Measurements from ENCODE around the gene ORAI2.

ORAI2 gene

DNA sequence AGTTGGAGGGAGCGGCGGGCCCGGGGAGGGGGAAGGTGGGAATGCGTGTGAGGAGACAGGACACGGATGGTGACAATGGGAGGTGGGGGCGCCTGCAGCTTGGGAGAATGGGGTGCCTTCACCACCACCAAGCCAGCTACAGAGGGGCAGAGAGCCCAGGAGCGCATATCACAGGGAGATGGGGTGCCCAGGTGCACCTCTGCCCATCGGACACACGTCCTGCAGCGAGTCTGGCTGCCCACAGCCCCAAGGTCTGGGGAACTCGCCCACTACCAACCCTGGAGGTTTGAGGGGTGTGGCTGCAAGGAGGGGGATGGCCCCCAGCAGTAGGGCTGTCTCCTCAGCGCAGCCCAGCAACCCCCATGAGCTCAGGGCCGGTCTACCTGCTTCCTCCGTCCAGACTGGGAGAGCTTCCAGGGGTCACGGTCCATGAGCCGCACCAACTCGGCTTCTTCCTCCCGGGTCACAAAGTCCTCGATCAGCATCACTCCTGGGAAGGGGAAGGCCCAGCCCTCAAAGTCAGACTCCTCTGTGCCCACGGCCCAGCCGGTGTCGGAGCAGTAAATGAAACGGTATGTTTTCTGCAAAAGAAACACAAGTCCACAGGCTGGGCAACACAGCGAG is 26.0 kb downstream of the ORAI2 start:
- no peak for DNase-seq (ENCODE audit: low read depth)
- TF ChIP-seq, protein P1, sequence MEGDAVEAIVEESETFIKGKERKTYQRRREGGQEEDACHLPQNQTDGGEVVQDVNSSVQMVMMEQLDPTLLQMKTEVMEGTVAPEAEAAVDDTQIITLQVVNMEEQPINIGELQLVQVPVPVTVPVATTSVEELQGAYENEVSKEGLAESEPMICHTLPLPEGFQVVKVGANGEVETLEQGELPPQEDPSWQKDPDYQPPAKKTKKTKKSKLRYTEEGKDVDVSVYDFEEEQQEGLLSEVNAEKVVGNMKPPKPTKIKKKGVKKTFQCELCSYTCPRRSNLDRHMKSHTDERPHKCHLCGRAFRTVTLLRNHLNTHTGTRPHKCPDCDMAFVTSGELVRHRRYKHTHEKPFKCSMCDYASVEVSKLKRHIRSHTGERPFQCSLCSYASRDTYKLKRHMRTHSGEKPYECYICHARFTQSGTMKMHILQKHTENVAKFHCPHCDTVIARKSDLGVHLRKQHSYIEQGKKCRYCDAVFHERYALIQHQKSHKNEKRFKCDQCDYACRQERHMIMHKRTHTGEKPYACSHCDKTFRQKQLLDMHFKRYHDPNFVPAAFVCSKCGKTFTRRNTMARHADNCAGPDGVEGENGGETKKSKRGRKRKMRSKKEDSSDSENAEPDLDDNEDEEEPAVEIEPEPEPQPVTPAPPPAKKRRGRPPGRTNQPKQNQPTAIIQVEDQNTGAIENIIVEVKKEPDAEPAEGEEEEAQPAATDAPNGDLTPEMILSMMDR (IDR thresholded peaks at IDR 0.05; ENCODE audit: insufficient read depth, low read depth, low read length, missing control alignments): no peak
- no peak overlapping the region for H3K4me3 ChIP-seq (ENCODE audit: low read depth, low read length)

DNA sequence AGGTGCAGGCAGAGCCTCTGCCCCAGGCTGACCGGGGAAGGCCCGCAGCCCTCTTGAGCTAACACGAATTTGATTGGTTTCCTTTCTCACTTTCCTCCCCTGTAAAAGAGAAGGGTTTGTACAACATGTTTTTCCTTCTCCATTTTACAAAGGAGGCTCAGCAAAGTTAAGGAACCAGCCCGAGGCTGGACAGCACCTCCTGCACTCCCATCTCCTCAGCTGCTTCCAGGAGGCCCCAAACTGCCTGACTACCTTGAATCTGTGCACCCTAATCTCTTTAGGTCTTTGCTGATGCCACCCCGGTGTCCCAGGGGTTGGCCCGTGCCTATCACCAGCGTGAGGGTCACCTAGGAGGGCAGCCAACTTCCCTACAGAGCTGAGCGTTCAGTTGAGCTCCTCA is 27.1 kb downstream of the ORAI2 start:
- no peak overlapping the region for H3K4me3 ChIP-seq (ENCODE audit: low read depth, low read length)
- no peak for DNase-seq (ENCODE audit: low read depth)

DNA sequence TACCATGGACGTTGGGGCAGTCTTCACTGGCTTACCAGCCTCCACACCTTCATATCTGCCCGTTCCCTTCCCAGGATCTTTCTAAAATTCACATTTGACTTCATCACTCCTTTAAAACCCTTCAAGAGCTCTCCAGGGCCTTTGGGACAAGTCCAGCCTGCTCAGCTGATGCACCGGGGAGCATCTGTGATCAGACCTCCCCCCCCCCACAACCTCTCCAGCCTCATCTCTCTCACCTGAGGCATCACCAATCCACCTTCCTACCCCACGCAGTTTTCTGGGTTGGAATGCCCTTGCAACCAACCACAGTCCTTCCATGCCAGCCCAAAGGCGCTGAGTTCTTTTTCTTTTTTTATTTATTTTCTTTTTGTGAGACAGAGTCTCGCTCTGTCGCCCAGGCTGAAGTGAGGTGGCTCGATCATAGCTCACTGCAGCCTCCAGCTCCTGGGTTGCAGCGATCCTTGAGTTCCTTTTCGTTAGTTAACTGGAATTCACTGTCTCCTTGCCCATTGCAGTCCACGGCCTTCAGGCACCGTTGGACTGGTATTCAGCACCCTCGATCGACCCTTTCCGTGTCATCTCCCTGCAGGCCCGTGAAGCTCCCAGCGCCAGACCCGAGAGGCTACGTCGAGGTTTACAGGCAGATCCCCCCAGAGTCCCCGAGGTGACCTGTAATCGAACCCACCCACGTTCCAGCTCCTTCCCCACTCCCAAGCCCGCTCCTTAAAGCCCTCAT is 30.6 kb downstream of the ORAI2 start:
- peak overlapping the region; percentile 88 for H3K4me3 ChIP-seq (ENCODE audit: low read depth, low read length)
- DNase-seq (ENCODE audit: low read depth): no peak
- TF ChIP-seq, protein P1 (IDR thresholded peaks at IDR 0.05; ENCODE audit: insufficient read depth, low read depth, low read length, missing control alignments): no peak

More for the DNA sequence above, 27.1 kb downstream of the ORAI2 start:
- TF ChIP-seq, protein P1 (IDR thresholded peaks at IDR 0.05; ENCODE audit: insufficient read depth, low read depth, low read length, missing control alignments): no peak

DNA sequence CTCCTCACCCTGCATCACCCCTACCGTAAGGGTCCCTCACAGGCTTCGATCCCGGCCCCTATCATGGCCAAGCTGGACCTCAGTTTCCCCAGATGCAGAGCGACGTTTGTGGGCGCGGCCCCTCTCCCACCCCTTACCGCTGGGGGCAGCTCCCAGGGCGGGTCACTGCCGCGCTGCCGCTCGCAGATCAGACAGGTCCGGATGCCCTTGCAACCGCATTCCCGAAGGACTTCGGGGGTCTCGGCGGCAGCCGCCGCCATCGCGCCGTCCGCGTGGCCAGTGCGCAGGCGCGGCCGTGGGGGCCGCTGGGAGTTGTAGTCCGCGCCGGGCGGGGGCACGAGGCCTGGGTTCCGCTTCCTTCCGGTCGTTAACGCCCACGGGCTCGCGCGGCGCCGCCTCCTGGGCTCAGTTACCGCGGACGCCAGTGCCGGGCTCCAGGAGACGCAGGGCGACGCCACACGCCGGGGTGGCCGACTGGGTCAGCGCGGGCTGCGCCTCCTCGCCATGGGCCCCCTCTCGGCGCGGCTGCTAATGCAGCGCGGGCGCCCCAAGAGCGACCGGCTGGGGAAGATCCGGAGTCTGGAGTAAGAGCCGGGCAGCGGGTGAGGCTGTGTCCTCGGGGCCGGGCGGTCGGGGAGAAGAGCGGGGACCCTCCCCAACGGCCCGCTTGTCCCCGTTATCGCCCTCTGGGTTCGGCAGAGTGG is 31.4 kb downstream of the ORAI2 start, which contains the start of the genes ALKBH4 and LRWD1:
Gene ALKBH4 (minus strand): TSS at position 287 of the 704 bp plus-strand sequence. CDS start 27 bp downstream, at position 260.
Gene LRWD1 (plus strand): TSS at position 408 of the 704 bp plus-strand sequence. CDS start 97 bp downstream, at position 505.
- TF ChIP-seq, protein P1 (IDR thresholded peaks at IDR 0.05; ENCODE audit: insufficient read depth, low read depth, low read length, missing control alignments): peak; percentile 1
- peak; percentile 97 for DNase-seq (ENCODE audit: low read depth)
- peak within 1 kb of the TSS; percentile 88 for H3K4me3 ChIP-seq (ENCODE audit: low read depth, low read length)

DNA sequence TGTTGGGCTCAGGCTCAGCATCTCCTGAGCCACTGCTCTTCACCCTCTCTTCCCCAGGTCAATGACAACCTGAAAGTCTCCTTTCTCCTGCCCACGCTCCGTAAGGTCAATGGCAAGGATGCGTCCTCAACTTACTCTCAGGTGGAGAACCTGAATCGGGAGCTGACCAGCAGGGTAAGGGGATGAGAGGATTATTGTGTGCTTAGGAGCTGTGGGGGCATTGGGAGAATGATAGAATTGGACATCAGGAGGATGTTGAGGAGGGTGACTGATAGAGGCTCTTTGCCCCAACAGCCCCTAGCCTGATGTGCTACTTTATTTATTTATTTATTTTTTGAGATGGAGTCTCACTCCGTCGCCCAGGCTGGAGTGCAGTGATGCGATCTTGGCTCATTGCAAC is 32.7 kb downstream of the ORAI2 start:
- DNase-seq (ENCODE audit: low read depth): no peak
- TF ChIP-seq, protein P1 (IDR thresholded peaks at IDR 0.05; ENCODE audit: insufficient read depth, low read depth, low read length, missing control alignments): no peak
- peak overlapping the region; percentile 88 for H3K4me3 ChIP-seq (ENCODE audit: low read depth, low read length)

DNA sequence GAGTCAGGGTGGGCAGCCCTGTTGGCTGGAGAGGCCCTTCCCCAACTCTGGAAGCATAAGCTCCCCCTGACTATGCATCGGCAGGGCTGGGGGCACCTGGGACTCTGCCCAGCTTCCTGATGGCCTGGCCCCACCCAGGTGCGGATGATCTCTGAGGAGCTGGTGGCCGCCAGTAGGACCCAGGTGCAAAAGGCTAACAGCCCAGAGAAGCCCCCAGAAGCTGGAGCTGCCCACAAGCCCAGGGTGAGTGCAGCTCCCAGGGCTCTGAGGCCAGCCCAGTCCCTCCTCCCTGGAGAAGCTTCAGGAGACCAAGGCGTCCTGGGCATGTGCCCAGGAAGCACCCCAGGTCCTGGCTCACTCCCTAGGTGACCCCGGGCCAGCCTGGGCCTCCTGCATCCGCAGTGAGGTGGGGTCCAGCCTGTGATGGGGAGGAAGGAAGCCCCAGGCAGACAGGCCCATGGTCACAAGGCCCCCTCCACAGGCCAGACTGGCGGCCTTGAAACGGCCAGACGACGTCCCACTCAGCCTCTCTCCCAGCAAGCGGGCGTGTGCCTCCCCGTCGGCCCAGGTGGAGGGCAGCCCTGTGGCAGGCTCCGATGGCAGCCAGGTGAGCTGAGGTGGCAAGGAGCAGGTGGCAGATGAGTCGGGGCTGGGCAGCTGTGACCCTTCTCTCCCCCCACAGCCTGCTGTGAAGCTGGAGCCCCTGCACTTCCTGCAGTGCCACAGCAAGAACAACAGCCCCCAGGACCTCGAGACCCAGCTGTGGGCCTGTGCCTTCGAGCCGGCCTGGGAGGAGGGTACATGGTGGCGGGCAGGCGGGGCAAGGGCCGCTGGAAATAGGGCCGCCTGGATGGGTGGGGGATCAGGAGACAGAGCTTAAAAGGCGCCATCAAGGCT is 34.5 kb downstream of the ORAI2 start:
- no peak for DNase-seq (ENCODE audit: low read depth)
- no peak overlapping the region for H3K4me3 ChIP-seq (ENCODE audit: low read depth, low read length)
- TF ChIP-seq, protein P1 (IDR thresholded peaks at IDR 0.05; ENCODE audit: insufficient read depth, low read depth, low read length, missing control alignments): no peak
